ENCODE measurements around the gene OPRL1.
A peak's percentile ranks its signal among the peaks of the same experiment; 100 is the strongest.

The OPRL1 gene

DNA sequence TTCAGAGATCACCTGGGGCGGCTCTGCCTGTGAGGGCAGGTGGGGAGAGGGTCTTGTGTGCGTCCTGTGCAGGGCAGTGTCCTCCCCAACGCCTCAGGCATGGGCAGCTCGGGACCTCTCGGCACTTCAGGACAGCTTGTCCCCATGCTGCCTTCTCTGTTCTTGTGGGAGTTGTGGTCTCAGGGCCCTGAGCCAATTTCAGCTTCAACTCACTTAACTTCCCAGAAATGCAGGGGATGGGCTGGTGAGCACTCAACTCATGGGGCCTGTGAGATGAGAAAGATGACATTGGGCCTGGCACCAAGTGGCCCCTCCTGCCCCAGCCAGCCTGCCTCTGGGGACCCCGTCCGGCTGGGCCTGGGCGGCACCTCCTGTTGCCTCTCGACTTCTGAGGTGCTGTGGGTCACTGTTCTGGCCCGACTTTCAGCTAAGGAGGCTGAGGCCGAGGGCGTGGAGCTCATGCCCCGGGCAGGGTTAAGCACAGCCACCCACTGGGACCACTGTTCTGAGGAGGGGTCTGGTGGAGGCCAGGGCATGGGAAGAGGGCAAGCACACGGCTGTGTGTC is 7.3 kb upstream of the OPRL1 start:
- no peak for DNase-seq

DNA sequence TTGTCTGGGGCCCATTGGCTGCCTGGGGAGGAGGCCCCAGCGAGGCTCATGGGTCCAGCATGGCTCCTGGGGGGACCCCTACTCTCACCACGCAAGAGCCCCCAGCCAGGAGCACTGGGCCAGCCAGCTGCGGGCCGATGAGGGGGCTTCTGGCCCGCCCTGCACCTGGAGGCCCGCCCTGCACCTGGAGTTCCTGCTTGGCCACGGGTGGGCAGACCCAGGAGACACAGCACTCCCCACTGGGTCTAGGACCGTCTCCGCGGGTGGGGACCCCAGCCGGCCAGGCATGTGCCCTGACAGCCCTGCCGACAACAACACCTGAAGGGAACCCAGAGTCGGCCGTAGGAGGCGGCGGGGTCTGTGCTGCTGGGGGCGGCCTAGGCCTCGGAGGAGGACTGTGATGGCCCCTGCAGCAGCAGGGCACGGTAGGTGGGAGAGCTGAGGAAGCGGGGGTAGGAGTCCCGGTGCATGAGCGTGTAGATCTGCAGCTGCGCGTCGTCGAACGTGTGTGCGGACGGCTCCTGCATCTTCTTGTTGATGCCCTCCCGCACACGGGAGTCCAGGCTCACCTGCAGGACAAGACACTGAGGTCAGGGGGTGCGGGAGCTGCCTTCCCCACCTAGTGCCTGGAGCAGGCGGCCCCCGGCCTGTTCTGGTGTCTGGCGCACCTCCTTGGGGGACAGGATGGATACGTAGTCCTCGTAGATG is 6.3 kb upstream of the OPRL1 start:
- no peak for DNase-seq

GRCh38 chr20:64074184-64074789 is 5.6 kb upstream of the OPRL1 start:
- no peak for DNase-seq

DNA sequence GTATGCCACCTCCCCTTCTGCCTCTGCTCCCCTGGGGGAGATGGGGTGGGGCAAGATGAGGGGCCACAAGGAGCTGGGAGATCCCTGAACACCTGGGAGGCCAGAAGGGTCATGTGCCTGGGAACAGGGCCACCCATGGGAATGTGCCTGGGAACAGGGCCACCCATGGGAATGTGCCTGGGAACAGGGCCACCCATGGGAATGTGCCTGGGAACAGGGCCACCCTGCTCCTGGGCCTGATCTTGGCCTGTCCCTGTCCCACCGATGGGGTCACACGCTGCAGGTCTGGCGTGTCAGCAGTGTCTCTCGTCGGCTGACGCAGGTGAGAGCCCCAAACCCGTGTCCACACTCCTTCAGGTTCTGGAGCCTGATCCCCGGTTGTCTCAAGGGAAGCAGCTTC is 4.9 kb upstream of the OPRL1 start:
- DNase-seq, result no peak

DNA sequence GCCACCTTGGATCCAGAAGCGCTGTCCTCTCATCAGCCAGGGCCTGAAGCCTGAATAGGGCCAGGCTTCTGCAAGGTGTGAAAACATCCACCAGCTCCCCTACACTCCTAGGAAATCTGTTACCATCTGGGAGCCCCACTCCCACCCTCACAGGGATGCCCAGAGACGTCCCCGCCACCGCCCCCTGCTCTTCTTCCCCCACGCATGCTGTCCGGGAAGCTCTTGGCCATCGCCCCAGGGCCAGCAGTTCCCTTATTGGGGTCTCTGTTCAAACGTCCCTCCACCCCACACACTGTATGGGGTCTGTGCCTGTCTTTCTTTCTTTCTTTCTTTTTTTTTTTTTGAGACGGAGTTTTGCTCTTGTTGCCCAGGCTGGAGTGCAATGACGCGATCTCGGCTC is 4.3 kb upstream of the OPRL1 start:
- no peak for DNase-seq

GRCh38 chr20:64076061-64076997 is 3.6 kb upstream of the OPRL1 start:
- no peak for DNase-seq

GRCh38 chr20:64077094-64077493 is 2.8 kb upstream of the OPRL1 start:
- peak; percentile 11 for DNase-seq

DNA sequence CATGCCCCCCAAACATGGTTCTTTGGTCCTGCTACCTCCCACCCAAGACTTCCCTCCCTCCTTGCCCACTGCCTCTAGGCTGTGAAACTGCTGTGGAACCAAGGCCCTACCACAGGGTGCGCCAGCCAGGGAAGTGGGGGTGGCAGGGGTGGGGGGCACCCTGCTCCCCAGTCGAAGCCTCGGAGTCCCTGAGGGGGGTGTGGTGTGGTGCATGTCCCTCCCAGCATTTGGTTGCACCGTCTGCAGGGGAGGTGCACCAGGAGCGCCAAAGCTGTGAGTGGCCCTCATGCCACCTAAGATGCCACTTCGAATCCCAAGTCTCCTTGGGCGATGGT is 2.4 kb upstream of the OPRL1 start:
- DNase-seq, result no peak

GRCh38 chr20:64077876-64078551 is 1.9 kb upstream of the OPRL1 start:
- DNase-seq, result peak; percentile 42

DNA sequence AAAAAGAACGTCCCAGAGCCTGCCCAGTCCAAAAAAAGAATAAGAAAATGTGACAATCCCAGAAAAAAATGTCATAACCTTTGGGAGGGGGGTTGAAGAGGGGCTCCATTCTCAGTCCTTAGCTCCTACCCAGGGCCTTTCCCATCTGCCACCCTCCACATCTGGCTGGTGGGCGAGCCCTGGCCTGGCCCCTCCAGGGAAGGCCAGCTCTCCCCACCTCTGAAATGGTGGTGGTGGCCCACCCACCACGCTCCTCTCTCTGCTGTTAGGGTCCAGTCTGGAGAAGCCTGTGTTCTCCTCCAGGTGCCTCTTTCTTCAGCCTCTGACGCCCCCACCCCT is 979 bp upstream of the OPRL1 start:
- no peak for DNase-seq

GRCh38 chr20:64079273-64080012 is 439 bp upstream of the OPRL1 start, which contains the start of gene RGS19:
TSS of gene RGS19 (minus strand) at chr20:64079518. CDS start at chr20:64076886, 2,632 bp downstream.
- peak; percentile 51 for DNase-seq

DNA sequence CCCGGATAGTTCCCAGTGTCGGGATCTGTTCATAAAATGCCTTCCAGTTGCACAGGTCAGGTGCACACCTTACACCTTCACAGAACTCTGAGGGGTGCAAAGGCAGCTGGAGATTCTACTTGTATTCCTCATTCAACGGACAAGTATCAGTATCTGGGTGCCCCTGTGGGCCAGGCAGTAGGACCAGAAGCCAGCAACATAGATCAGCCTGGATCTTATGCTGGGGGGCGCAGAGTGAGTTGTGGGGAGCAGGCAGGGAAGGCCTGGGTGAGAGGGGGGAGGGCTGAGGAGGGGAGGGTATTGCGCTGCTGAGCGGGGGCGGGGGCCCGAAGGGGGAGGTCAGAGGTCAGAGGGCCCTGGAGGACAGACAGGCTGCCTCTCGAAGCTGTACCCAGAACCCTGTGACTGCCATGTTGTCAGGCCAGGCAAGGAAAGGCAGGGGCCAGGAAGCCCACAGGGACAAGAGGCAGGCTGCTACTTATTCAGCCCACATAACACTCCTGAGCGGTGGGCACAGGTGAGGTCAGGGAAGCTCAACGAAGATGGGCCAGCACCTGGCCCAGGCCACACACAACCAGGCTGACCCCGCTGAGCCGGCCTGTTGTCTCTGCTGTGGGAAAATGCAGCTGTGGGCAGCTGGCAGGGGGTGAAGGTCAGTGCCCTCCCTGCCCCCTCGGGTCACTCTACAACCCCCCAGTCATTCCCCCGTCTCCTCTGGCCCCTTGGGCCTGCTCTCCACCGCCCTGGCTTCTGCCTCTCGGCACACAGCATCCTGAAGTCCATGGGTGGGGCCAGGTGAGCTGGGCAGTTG is 1.1 kb downstream of the OPRL1 start:
- no peak for DNase-seq

DNA sequence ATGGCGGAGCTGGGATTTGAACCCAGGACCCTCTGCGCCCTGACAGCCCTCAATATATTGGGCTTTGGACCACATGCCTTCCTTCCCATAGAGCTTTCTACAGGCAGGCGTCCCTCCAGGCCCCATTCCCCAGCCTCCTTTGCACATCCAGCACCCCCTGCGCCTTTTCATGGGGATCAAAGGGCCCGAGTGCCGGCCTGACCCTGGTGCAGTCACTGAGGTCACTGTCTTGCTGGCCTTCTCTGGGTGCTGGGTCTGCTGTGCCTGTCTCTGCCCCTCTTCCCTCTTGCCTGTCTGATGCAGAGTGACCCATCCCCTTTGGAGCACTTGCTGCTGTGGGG is 1.7 kb downstream of the OPRL1 start:
- no peak for DNase-seq

- no peak for DNase-seq
Observed at GRCh38 chr20:64082126-64082731, 2.3 kb downstream of the OPRL1 start.

DNA sequence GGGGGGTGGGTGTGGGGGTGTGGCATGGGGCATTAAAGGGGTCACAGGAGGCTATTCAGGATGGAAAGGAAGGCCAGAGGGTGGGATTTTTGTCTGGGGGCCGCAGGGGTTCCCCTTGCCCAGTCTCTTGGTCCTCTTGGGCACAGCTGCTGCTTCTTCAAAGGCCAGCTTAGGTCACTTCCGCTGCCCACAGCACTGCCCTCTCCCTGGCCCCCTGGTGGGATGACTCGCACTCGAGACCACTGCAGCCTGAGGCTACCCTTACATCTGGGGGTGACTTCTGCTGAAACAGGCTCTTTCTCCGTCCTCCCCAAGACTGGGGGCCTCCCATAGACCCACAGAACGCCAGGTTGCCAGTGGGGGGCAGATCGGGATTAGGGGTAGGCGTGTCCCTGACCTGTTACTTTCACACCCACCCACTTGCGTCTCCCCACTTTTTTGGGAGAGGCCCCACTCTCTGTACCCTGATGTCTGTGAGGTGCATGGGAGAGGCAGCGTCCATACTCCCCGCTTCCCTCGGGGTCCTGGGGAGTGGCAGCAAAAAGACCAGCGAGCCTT is 3.0 kb downstream of the OPRL1 start:
- DNase-seq, result no peak

- peak; percentile 28 for DNase-seq
Observed at GRCh38 chr20:64083378-64083803, 3.5 kb downstream of the OPRL1 start.

DNA sequence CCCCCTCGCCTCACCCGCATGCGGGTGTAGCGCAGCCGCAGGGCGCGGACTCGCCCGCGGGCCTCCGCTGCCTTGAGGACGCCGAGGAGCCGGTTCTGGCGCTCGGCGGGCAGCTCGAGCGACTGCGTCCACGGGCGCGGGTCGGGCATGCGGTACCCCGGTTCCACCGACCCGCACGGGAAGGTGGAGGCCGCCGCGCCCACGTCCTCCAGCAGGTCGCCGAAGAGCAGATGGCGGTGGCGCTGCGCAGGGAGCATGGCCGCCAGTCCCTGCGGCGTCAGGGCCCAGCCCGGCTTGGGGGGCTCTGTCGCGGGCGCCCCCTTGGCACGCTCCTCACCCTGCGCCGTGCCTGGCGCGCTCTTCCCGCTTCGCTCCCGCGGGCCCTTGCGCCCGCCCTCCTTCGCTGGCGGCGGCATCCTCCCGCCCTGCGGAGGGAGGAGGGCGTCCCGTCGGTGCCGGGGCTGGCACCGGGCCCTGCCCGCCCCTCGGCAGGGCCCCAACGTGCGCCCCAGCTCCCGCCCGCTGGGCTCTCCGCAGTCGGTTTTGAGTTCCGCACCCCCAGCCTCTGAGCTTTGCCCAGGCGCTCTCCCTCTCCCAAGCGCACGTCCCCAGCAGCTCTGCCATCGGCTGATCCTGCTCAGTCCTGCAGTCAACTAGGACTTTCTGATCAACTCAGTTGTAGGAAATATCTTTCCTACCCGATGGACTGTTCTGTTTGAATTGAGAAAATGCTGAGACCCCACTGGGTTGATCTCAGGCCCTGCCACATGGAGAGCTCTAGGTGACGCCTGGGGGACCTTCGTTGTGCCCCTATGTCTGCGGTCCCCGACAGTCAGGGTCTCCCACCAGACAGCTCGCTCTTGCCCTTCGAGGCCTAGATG is 4.2 kb downstream of the OPRL1 start, which contains the start of gene LKAAEAR1:
TSS of gene LKAAEAR1 (minus strand) at position 595 of the 881 bp plus-strand sequence. CDS start at position 416, 179 bp downstream.
- DNase-seq, result no peak

DNA sequence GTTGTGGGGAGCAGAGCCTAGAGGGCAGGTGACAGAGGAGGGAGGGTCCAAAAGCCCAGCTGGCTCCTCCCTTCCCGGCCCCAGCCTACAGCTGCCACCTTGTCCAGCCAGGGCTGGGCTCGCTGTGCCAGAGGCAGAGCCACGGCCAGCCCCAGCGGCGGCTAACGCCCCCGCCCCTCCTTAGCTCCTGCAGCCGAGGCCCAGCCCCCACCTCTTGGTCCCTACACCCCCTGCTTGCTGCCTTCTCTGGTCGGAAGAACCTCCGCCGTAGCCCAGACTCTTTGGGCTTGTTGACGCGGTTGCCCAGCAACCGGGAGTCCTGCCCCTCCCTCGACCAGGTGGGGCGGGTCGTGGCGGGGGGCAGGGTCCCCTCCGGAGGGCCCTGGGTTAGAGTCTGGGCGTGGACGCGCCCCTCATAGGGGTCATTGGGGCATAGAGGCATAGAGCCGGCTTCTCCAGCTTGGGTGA is 4.8 kb downstream of the OPRL1 start:
- DNase-seq, result no peak

DNA sequence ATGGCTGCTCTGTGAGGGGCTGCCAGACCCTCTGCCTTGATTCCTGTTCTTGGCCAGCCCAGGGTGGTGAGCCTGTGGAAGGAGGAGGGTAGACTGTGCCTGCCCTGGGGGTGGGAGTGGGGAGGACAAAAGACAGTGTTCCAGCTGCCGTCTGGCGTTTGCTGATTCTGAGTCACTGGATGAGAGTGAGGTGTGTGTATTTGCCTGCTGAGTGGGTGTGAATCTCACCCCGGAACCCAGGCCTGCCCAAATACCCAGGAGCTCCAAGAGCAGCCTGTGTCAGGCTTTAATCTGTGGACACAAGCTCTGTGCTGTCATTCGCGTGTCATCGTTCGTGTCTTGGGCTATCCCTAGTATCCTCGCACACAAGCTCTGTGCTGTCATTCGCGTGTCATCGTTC is 6.9 kb downstream of the OPRL1 start:
- DNase-seq, result no peak
